HCT116 (cell line): ENCODE measurements around the gene FCHO2. TPM values are rescaled to one million over a fixed set of nuclear protein-coding genes. Genes with fewer than 3 reads are reported as not detected.

Experiments used
- ATAC-seq: fragments of 200-7000 bp; cut with Tn5 transposase; 2 replicates; pipeline ENCODE4 v1.9.1; 2020; ENCODE audit warnings: mild to moderate bottlenecking, moderate library complexity
- BruUV-seq: library from RNA; stranded (reverse); fragments of 400-500 nt; replicated peaks from 2 replicates; lab custom pipeline; 2021; lab: Mats Ljungman, UMichigan
- CTCF ChIA-PET: fragments of 300-600 bp; sonication (Branson Sonifier 250); formaldehyde crosslinking; loops from one replicate; lab custom pipeline; 2021; ENCODE audit warnings: antibody characterized with exemption; lab: Charles Lee
- POLR2A ChIA-PET: fragments of 300-600, 350-600 bp; sonication (Branson Sonifier 250); formaldehyde crosslinking; loops from one replicate; lab custom pipeline; 2021; ENCODE audit warnings: antibody characterized with exemption; lab: Charles Lee
- RAD21 ChIA-PET, 2 experiments: fragments of 300-600 bp; sonication (Branson Sonifier 250); formaldehyde crosslinking; loops; one replicate each; lab custom pipeline; 2023; ENCODE audit warnings: low total read pairs in 2 of 2; ENCODE audit not compliant: uncharacterized antibody in 2 of 2, unreplicated experiment in 2 of 2, low non-redundant PET in 1 of 2; lab: Charles Lee
- DNase-seq: peaks from one replicate; pipeline ENCODE4 v3.0.0-alpha.2; 2010; ENCODE audit warnings: low read depth, low spot score
- H2AFZ ChIP-seq: fragments of 200-600 bp; shearing (Covaris generic), sonication (generic); 2 replicates; pipeline ENCODE4 v1.6.1; 2017; ENCODE audit warnings: low read depth, mixed run types, mixed read lengths, antibody characterized with exemption, low read length; ENCODE audit not compliant: poor library complexity, severe bottlenecking
- H3K27ac ChIP-seq: 2 replicates; pipeline ENCODE4 v1.5.1; 2012; ENCODE audit warnings: low read depth, low read length
- H3K27me3 ChIP-seq: fragments of 200-600 bp; sonication (generic); 2 replicates; pipeline ENCODE4 v1.6.1; 2016; ENCODE audit warnings: mixed run types, low read length, mixed read lengths; ENCODE audit not compliant: insufficient read depth
- H3K36me3 ChIP-seq, 2 experiments: fragments of 200-500 bp in 1 of 2; fragments of 200-600 bp in 1 of 2; sonication (Bioruptor generic) in 1 of 2; sonication (generic) in 1 of 2; 2 replicates each; pipeline versions ENCODE4 v1.5.1 to v1.6.1; 2014 to 2016; ENCODE audit warnings: low read length in 2 of 2, inconsistent platforms in 1 of 2, mixed read lengths in 1 of 2, mixed run types in 1 of 2; ENCODE audit not compliant: insufficient read depth in 2 of 2, control insufficient read depth in 1 of 2
- H3K4me1 ChIP-seq, 2 experiments: fragments of 200-600 bp in 1 of 2; sonication (generic) in 1 of 2; 2 replicates each; pipeline versions ENCODE4 v1.5.1 to v1.6.1; 2012 to 2017; ENCODE audit warnings: low read length in 2 of 2, inconsistent platforms in 1 of 2, mild to moderate bottlenecking in 1 of 2, mixed read lengths in 1 of 2, mixed run types in 1 of 2, moderate library complexity in 1 of 2; ENCODE audit not compliant: insufficient read depth in 2 of 2, control insufficient read depth in 1 of 2
- H3K4me2 ChIP-seq: fragments of 200-600 bp; sonication (generic); 2 replicates; pipeline ENCODE4 v1.6.1; 2017; ENCODE audit warnings: mixed run types, low read length, mixed read lengths
- H3K4me3 ChIP-seq, 2 experiments: fragments of 200-600 bp in 1 of 2; sonication (generic) in 1 of 2; replicated peaks in 1 of 2; 2 replicates each; pipeline ENCODE4 v1.5.1; 2011 to 2016; ENCODE audit warnings: low read length in 2 of 2, control low read depth in 1 of 2, low read depth in 1 of 2, mild to moderate bottlenecking in 1 of 2, mixed read lengths in 1 of 2, mixed run types in 1 of 2
- H3K79me2 ChIP-seq: fragments of 200-600 bp; sonication (generic); 2 replicates; pipeline ENCODE4 v1.6.1; 2017; ENCODE audit warnings: mild to moderate bottlenecking, mixed run types, low read length, moderate library complexity, mixed read lengths; ENCODE audit not compliant: insufficient read depth
- H3K9ac ChIP-seq: fragments of 200-600 bp; sonication (generic); 2 replicates; pipeline ENCODE4 v1.6.1; 2016; ENCODE audit warnings: low read length, mixed read lengths
- H3K9me2 ChIP-seq: fragments of 200-600 bp; sonication (generic), shearing (Covaris generic); 2 replicates; pipeline ENCODE4 v1.6.1; 2017; ENCODE audit warnings: mixed run types, mild to moderate bottlenecking, moderate library complexity; ENCODE audit not compliant: insufficient read depth
- H3K9me3 ChIP-seq, 2 experiments: fragments of 200-500 bp in 1 of 2; fragments of 200-600 bp in 1 of 2; sonication (Bioruptor generic) in 1 of 2; sonication (generic) in 1 of 2; 2 replicates each; pipeline ENCODE4 v1.6.1; 2014 to 2017; ENCODE audit warnings: low read length in 2 of 2, mixed read lengths in 2 of 2, inconsistent platforms in 1 of 2, low read depth in 1 of 2, mild to moderate bottlenecking in 1 of 2, mixed run types in 1 of 2, moderate library complexity in 1 of 2; ENCODE audit not compliant: control insufficient read depth in 1 of 2, insufficient read depth in 1 of 2
- H4K20me1 ChIP-seq: fragments of 200-600 bp; sonication (generic), shearing (Covaris generic); 2 replicates; pipeline ENCODE4 v1.6.1; 2017; ENCODE audit warnings: mixed run types, mild to moderate bottlenecking, moderate library complexity; ENCODE audit not compliant: insufficient read depth
- CEBPB ChIP-seq: IDR thresholded peaks from 2 replicates; pipeline ENCODE4 v1.6.1; 2012; ENCODE audit warnings: low read depth
- EGR1 ChIP-seq: IDR thresholded peaks from 2 replicates; pipeline ENCODE4 v1.6.1; 2012; ENCODE audit warnings: low read depth
- ELF1 ChIP-seq: IDR thresholded peaks from 2 replicates; pipeline ENCODE4 v1.6.1; 2012; ENCODE audit warnings: low read depth, borderline replicate concordance
- EZH2phosphoT487 ChIP-seq: fragments of 200-600 bp; IDR thresholded peaks from 2 replicates; pipeline ENCODE4 v1.6.1; 2018; ENCODE audit warnings: antibody characterized with exemption, borderline replicate concordance
- FOSL1 ChIP-seq: IDR thresholded peaks from 2 replicates; pipeline ENCODE4 v1.6.1; 2012; ENCODE audit warnings: low read depth
- JUND ChIP-seq: IDR thresholded peaks from 2 replicates; pipeline ENCODE4 v1.6.1; 2012
- POLR2AphosphoS5 ChIP-seq: IDR thresholded peaks from 2 replicates; pipeline ENCODE4 v1.6.1; 2011; ENCODE audit warnings: mild to moderate bottlenecking, low read depth, low read length, moderate library complexity
- RAD21 ChIP-seq: IDR thresholded peaks from 2 replicates; pipeline ENCODE4 v1.6.1; 2012; ENCODE audit warnings: low read depth, mild to moderate bottlenecking
- SIN3A ChIP-seq: IDR thresholded peaks from 2 replicates; pipeline ENCODE4 v1.6.1; 2012; ENCODE audit warnings: low read depth
- SRF ChIP-seq: IDR thresholded peaks from 2 replicates; pipeline ENCODE4 v1.6.1; 2012; ENCODE audit warnings: low read depth
- TCF7L2 ChIP-seq: IDR thresholded peaks from 2 replicates; pipeline ENCODE4 v1.7.0; 2011; ENCODE audit warnings: borderline replicate concordance, inconsistent platforms; ENCODE audit not compliant: insufficient read depth, insufficient read length; ENCODE audit errors: extremely low read depth
- YY1 ChIP-seq: IDR thresholded peaks from 2 replicates; pipeline ENCODE4 v1.6.1; 2011; ENCODE audit warnings: low read length, low read depth, moderate library complexity, mild to moderate bottlenecking; ENCODE audit not compliant: insufficient replicate concordance; ENCODE audit errors: extremely low read depth
- ZNF274 ChIP-seq: fragments of 200-500 bp; sonication (Bioruptor generic); IDR thresholded peaks from 2 replicates; pipeline ENCODE4 v1.6.1; 2014; ENCODE audit warnings: mild to moderate bottlenecking, low read depth, low read length, inconsistent platforms
- intact Hi-C: fragments of 100-400 bp; cut with micrococcal nuclease; formaldehyde crosslinking; loops from 2 replicates; pipeline ENCODE4 v1.10.0; 2022
- total RNA-seq: library from RNA; stranded (reverse); gene quantifications from one replicate; pipeline ENCODE4 v1.2.1, GENCODE V29; 2021; ENCODE audit not compliant: unreplicated experiment
- TF ChIP-seq, protein P1 (sequence below): IDR thresholded peaks from 2 replicates; pipeline ENCODE4 v1.6.1; 2012; ENCODE audit warnings: low read depth
- TF ChIP-seq, protein P2 (sequence below), 3 experiments: fragments of 200-600 bp in 1 of 3; sonication (generic) in 1 of 3; IDR thresholded peaks in 2 of 3; conservative IDR thresholded peaks in 1 of 3; 2 replicates each; pipeline ENCODE4 v1.5.1; 2012 to 2017; ENCODE audit warnings: low read depth in 2 of 3, low read length in 2 of 3, antibody characterized with exemption in 1 of 3, borderline replicate concordance in 1 of 3, control low read depth in 1 of 3, mild to moderate bottlenecking in 1 of 3, mixed read lengths in 1 of 3, mixed run types in 1 of 3, moderate library complexity in 1 of 3; ENCODE audit not compliant: insufficient read depth in 1 of 3
- TF ChIP-seq, protein P3 (sequence below): IDR thresholded peaks from 2 replicates; pipeline ENCODE4 v1.6.1; 2012

The FCHO2 gene
- total RNA-seq, 1 experiment from 2014 or later, result 18.7 TPM

DNA sequence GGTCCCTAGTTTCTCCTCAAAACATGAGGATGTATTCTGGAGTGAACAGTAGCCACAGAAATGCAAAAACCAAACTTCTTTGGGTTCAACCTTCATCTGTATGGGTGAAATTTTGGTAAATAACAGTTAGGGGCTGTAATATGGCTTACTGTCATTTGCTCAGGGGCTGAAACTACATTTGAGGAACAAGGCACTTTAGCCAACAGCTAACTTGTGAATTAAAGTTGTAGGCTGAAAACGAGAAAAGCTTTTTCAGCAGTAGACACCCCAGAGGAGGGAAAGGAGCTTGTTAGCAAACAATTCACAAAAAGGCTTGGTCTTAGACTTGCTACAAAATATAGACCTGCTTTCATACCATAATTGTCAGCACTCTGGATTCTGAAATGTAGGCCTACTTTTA lies 171.1 kb downstream of the FCHO2 start:
- no TSS peak for BruUV-seq
- POLR2A ChIA-PET, result no interaction called here

DNA sequence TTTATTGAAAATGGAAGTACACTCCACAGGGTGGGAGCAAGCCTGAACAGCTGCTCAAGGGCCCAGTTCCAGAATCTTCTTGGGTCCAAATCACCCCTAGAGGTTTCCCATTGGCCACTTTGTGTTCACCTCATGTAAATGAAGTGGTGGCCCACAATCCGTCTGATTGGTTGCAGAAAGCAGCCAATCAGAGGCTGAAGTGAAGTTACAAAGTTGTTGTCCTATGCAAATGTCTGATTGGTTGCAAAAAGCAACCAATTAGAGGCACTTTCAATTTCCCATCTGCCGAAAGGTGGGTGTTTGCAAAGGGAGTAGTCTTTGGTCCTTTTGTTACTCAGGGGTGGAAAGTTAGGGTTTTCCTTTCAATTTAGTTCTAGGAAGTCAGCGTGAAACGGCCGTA lies 173.3 kb downstream of the FCHO2 start:
- no peaks in the 10 kb centered on the region for H3K4me1 ChIP-seq
- H3K27me3 ChIP-seq, result no peaks in the 10 kb centered on the region
- 0 out of 4 replicates have a peak, but pooled peaks cover 0 to 4% of the 10 kb centered on the region in 2 experiments for H3K36me3 ChIP-seq
- no TSS peak for BruUV-seq
- H3K27ac ChIP-seq, result no peak overlapping the region
- H3K9ac ChIP-seq, result no peak overlapping the region
- no peak for ATAC-seq
- RAD21 ChIA-PET, result no interaction called here
- no peak overlapping the region for H3K4me2 ChIP-seq
- intact Hi-C loops, result no loop called here
- no peak for DNase-seq
- no peaks in the 10 kb centered on the region for H4K20me1 ChIP-seq
- POLR2A ChIA-PET, result no interaction called here
- CTCF ChIA-PET, result no interaction called here
- H3K4me3 ChIP-seq, result no peak overlapping the region
- H2AFZ ChIP-seq, result no peak overlapping the region
- H3K9me3 ChIP-seq, result no peaks in the 10 kb centered on the region
- no peaks in the 10 kb centered on the region for H3K79me2 ChIP-seq
- H3K9me2 ChIP-seq, result no peaks in the 10 kb centered on the region
- TF ChIP-seq EGR1 (no peak), ZNF274 (no peak), FOSL1 (no peak), POLR2AphosphoS5 (no peak), SRF (no peak), YY1 (no peak), SIN3A (no peak), CEBPB (no peak), JUND (no peak), TCF7L2 (no peak)
- TF ChIP-seq, protein P1, sequence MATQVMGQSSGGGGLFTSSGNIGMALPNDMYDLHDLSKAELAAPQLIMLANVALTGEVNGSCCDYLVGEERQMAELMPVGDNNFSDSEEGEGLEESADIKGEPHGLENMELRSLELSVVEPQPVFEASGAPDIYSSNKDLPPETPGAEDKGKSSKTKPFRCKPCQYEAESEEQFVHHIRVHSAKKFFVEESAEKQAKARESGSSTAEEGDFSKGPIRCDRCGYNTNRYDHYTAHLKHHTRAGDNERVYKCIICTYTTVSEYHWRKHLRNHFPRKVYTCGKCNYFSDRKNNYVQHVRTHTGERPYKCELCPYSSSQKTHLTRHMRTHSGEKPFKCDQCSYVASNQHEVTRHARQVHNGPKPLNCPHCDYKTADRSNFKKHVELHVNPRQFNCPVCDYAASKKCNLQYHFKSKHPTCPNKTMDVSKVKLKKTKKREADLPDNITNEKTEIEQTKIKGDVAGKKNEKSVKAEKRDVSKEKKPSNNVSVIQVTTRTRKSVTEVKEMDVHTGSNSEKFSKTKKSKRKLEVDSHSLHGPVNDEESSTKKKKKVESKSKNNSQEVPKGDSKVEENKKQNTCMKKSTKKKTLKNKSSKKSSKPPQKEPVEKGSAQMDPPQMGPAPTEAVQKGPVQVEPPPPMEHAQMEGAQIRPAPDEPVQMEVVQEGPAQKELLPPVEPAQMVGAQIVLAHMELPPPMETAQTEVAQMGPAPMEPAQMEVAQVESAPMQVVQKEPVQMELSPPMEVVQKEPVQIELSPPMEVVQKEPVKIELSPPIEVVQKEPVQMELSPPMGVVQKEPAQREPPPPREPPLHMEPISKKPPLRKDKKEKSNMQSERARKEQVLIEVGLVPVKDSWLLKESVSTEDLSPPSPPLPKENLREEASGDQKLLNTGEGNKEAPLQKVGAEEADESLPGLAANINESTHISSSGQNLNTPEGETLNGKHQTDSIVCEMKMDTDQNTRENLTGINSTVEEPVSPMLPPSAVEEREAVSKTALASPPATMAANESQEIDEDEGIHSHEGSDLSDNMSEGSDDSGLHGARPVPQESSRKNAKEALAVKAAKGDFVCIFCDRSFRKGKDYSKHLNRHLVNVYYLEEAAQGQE, result no peak
- TF ChIP-seq, protein P2, sequence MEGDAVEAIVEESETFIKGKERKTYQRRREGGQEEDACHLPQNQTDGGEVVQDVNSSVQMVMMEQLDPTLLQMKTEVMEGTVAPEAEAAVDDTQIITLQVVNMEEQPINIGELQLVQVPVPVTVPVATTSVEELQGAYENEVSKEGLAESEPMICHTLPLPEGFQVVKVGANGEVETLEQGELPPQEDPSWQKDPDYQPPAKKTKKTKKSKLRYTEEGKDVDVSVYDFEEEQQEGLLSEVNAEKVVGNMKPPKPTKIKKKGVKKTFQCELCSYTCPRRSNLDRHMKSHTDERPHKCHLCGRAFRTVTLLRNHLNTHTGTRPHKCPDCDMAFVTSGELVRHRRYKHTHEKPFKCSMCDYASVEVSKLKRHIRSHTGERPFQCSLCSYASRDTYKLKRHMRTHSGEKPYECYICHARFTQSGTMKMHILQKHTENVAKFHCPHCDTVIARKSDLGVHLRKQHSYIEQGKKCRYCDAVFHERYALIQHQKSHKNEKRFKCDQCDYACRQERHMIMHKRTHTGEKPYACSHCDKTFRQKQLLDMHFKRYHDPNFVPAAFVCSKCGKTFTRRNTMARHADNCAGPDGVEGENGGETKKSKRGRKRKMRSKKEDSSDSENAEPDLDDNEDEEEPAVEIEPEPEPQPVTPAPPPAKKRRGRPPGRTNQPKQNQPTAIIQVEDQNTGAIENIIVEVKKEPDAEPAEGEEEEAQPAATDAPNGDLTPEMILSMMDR (IDR thresholded peaks at IDR 0.05 in 2 of 3, conservative IDR thresholded peaks at IDR 0.05 in 1 of 3; ENCODE audit: borderline replicate concordance in 1 of 3, insufficient read depth in 1 of 3, low read depth in 2 of 3, low read length in 2 of 3), result no peak

More for the DNA sequence above, 171.1 kb downstream of the FCHO2 start:
- TF ChIP-seq, protein P3, sequence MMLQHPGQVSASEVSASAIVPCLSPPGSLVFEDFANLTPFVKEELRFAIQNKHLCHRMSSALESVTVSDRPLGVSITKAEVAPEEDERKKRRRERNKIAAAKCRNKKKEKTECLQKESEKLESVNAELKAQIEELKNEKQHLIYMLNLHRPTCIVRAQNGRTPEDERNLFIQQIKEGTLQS, result no peak
- TF ChIP-seq ELF1 (no peak), YY1 (no peak), FOSL1 (no peak), ZNF274 (no peak), RAD21 (no peak), POLR2AphosphoS5 (no peak), EZH2phosphoT487 (no peak)
- ChIA-PET CTCF (no interaction called here), RAD21 (no interaction called here)
- no peak overlapping the region for H3K9ac ChIP-seq
- intact Hi-C loops, result no loop called here
- H3K36me3 ChIP-seq, result 0 out of 4 replicates have a peak, but pooled peaks cover 0 to 4% of the 10 kb centered on the region in 2 experiments
- no peaks in the 10 kb centered on the region for H3K79me2 ChIP-seq
- no peaks in the 10 kb centered on the region for H3K9me2 ChIP-seq
- no peak overlapping the region for H3K4me2 ChIP-seq
- no peaks in the 10 kb centered on the region for H4K20me1 ChIP-seq
- H3K4me1 ChIP-seq, result no peaks in the 10 kb centered on the region
- ATAC-seq, result no peak
- no peak overlapping the region for H3K27ac ChIP-seq
- H3K4me3 ChIP-seq, result no peak overlapping the region
- H2AFZ ChIP-seq, result no peak overlapping the region
- H3K9me3 ChIP-seq, result no peaks in the 10 kb centered on the region
- DNase-seq, result no peak
- H3K27me3 ChIP-seq, result no peaks in the 10 kb centered on the region
